Fibroblast of mammary gland (primary cell): Measurements from ENCODE around the gene GHR.

Experiments used
- DNase-seq: peaks from one replicate; pipeline ENCODE4 v3.0.0-alpha.2; 2010; ENCODE audit warnings: low read depth
- H3K4me3 ChIP-seq: 2 replicates; pipeline ENCODE4 v1.5.1; 2011; ENCODE audit warnings: low read depth, mild to moderate bottlenecking, low read length, moderate library complexity; ENCODE audit not compliant: control insufficient read depth
- TF ChIP-seq, protein P1 (sequence below): conservative IDR thresholded peaks from 2 replicates; pipeline ENCODE4 v1.5.1; 2011; ENCODE audit warnings: low read depth, low read length, inconsistent platforms; ENCODE audit not compliant: control insufficient read depth, insufficient read depth

GHR gene

DNA sequence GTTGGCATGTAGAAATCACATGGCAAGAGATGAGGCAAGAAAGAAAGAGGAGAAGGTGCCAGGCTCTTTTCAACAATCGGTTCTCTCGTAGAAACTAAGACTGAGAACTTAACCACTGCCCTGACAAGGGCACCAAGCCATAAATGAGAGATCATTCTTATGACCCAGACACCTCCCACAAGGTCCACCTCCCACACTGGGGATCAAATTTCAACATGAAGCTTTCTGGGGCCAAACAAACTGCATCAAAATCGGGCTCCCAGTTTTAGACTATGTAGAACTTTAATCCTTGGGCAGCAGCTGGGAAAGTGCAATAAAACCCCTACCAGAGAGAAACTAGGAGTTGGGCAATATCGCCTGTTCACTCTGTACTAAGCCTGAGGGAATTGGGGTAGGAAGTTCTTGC, 183.2 kb downstream of the GHR start:
- TF ChIP-seq, protein P1, sequence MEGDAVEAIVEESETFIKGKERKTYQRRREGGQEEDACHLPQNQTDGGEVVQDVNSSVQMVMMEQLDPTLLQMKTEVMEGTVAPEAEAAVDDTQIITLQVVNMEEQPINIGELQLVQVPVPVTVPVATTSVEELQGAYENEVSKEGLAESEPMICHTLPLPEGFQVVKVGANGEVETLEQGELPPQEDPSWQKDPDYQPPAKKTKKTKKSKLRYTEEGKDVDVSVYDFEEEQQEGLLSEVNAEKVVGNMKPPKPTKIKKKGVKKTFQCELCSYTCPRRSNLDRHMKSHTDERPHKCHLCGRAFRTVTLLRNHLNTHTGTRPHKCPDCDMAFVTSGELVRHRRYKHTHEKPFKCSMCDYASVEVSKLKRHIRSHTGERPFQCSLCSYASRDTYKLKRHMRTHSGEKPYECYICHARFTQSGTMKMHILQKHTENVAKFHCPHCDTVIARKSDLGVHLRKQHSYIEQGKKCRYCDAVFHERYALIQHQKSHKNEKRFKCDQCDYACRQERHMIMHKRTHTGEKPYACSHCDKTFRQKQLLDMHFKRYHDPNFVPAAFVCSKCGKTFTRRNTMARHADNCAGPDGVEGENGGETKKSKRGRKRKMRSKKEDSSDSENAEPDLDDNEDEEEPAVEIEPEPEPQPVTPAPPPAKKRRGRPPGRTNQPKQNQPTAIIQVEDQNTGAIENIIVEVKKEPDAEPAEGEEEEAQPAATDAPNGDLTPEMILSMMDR = no peak
- DNase-seq = no peak
- no peak overlapping the region for H3K4me3 ChIP-seq

DNA sequence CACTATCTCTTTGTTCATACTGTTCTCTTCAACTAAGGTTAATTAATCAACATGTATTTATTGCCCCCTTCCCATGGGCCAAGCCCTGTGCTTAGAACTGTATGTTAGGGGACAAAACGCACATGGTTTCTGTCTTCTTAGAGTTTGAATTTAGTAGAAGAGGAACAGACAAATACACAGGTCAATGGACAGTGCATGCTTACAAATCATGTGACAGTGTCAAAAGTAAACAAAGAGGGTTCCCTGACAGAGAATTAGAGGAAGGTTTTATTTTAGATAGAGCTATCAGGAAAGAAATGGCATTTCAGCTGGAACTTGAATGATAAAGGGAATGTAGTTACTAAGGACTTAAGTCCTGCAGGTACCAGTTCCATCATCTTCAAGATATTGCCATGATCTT, 188.2 kb downstream of the GHR start:
- H3K4me3 ChIP-seq = no peak overlapping the region
- TF ChIP-seq, protein P1 = no peak
- no peak for DNase-seq

DNA sequence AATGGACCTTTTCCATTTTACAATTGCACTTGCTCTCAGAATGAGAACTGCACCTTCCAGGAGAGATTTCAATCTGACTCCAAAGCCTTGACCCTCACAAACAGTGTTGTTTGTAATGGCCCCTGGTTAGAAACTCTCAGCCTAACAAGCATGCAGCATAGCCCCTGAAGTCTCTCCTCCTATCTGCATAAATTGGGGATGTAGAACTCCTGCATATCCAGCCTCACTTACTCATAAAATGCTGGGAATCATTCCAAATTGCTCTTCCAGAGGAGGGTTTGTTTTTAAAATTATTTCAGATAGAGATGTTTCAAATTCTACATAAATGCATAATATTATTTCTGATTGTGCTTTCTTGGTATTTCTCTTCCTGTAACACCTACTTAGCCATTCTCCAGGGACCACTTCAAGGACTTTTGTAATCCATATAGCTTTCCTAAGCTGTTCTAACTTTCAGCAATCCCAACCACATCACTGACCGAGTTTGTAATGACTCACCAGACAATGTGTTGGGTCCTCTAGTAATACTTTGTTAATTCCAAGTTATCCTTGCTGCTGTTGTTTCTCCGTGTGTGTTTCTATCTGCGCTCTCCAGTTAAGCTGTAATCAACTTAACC, 189.6 kb downstream of the GHR start:
- TF ChIP-seq, protein P1 = no peak
- no peak overlapping the region for H3K4me3 ChIP-seq
- DNase-seq = peak; percentile 92

DNA sequence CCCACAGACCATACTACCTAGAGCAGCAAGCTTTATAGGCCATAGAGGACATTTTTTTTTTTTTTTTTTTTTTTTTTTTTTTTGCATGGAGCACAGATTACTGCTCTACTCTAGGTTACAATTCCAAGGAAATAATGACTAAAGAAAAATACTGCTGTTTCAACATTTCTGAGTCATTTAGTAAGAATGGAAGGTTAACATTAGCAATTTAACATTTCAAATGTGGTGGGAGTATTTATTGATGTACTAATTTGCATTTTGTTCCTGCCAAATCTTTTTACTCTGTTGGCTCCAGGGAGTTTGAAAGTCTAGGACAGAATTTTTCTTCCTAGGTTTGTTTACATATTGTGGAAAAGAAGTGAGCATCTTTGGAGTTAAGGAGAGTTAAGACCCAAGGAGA, 191.3 kb downstream of the GHR start:
- peak; percentile 73 for DNase-seq
- TF ChIP-seq, protein P1 = no peak

DNA sequence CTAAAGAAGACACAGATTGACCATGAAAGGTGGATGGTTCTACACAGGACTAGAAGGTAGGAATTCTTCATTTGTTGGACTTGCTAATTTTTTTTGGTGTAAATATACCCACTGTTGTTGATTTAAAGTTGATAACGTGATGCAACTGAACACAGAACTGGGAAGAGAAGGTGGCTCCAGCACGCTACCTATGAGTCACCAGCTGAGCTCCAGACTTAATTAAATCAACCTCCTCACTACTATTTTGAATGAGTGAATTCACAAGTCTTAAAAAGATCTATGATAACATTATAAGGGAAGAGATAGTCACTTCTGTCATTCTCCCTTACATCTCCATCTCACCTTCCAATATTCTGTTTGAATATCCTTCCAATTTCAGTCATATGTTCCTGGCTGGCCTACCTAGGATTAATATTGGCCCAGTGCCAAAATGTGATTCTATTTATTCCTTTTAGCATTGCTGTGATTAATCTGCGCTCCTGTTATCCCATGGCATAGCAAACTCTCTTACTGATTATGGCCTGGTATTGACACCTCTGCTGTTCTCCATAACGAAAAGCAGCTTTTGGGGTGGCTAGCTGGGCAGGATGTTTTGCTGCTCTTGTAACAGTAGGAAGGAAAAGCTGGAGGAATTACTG, 197.5 kb downstream of the GHR start:
- H3K4me3 ChIP-seq = no peak overlapping the region
- peak; percentile 32 for DNase-seq
- TF ChIP-seq, protein P1 = no peak

More for the DNA sequence above, 191.3 kb downstream of the GHR start:
- H3K4me3 ChIP-seq = no peak overlapping the region

DNA sequence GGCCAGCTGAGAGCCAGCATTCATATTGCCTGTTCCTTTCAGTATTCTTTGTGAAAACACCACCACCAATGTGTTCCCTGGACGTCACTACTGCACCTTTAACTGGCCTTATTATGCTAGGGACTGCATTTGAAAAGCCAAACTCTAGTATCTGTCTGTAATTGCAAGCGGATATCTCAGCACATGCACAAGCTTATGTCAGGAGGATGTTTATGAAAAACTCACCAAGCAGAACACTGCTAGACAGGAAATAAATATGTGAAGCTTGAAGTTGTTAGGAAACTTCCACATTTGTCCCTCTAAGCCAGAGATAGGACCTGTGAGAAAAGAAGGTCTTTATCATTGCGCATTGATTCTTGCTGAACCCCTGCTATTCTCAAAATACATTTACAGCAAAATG, 198.0 kb downstream of the GHR start:
- TF ChIP-seq, protein P1 = no peak
- H3K4me3 ChIP-seq = no peak overlapping the region
- DNase-seq = no peak

DNA sequence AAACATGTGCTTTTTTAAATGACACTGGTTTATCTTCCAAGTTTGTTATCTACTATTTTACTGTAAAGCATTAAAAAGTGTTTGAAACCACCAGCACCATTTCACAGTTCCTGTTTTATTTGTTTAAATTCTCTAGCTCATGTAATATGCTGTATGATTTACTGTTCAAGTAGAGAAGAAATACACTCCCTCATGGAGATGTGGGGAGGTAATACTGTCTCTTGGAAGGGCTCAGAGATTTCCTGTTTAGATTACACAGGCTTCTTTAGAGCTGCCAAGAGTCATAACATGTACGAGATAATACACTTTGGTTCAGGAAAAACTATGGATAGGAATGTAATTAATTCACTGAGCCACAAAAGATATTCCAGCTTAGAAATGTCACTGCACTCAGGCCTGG, 198.4 kb downstream of the GHR start:
- TF ChIP-seq, protein P1 = no peak
- no peak for DNase-seq
- H3K4me3 ChIP-seq = no peak overlapping the region
